ENCODE data around the gene ZNF845.
A peak's percentile ranks its signal among the peaks of the same experiment; 100 is the strongest.
"Not testable (repeated sequence)": the region's sequence is repeated elsewhere in the genome, so short reads cannot be mapped to it uniquely, and the experiment has no call there.

DNA sequence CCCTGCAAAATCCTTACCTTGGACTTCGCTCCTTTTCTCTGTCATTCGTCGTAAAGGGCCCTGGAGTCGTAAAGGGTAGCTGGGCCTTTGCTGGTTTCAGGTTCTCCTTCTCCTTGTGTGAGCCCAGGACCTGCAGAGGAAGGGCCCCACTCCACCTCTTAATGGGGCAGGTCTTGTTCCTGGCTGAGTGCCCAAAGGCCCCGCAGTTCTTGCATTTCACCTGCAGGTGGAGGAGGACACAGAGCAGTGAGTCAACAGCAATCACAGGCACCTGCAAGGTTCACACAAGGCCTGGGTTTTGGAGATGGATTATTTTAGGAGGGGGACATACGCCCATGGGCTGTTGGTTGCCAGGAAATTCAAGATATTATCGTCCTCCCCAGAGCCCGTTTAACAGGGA lies 32.2 kb upstream of the ZNF845 start:
- TF ChIP-seq, protein P1, sequence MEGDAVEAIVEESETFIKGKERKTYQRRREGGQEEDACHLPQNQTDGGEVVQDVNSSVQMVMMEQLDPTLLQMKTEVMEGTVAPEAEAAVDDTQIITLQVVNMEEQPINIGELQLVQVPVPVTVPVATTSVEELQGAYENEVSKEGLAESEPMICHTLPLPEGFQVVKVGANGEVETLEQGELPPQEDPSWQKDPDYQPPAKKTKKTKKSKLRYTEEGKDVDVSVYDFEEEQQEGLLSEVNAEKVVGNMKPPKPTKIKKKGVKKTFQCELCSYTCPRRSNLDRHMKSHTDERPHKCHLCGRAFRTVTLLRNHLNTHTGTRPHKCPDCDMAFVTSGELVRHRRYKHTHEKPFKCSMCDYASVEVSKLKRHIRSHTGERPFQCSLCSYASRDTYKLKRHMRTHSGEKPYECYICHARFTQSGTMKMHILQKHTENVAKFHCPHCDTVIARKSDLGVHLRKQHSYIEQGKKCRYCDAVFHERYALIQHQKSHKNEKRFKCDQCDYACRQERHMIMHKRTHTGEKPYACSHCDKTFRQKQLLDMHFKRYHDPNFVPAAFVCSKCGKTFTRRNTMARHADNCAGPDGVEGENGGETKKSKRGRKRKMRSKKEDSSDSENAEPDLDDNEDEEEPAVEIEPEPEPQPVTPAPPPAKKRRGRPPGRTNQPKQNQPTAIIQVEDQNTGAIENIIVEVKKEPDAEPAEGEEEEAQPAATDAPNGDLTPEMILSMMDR (IDR thresholded peaks at IDR 0.05): peak; percentile 5
- TF ChIP-seq EZH2 (IDR thresholded peaks at IDR 0.05): not testable (repeated sequence)

Data from neural progenitor cell (in vitro differentiated cells).